ENCODE results near the gene RP9.

GRCh38 chr7:33130184-33130583, 21.0 kb upstream of the RP9 start:
- TF ChIP-seq EZH2 (IDR thresholded peaks at IDR 0.05; ENCODE audit: borderline replicate concordance, low read depth, low read length, severe bottlenecking) = no peak
- TF ChIP-seq, protein P1, sequence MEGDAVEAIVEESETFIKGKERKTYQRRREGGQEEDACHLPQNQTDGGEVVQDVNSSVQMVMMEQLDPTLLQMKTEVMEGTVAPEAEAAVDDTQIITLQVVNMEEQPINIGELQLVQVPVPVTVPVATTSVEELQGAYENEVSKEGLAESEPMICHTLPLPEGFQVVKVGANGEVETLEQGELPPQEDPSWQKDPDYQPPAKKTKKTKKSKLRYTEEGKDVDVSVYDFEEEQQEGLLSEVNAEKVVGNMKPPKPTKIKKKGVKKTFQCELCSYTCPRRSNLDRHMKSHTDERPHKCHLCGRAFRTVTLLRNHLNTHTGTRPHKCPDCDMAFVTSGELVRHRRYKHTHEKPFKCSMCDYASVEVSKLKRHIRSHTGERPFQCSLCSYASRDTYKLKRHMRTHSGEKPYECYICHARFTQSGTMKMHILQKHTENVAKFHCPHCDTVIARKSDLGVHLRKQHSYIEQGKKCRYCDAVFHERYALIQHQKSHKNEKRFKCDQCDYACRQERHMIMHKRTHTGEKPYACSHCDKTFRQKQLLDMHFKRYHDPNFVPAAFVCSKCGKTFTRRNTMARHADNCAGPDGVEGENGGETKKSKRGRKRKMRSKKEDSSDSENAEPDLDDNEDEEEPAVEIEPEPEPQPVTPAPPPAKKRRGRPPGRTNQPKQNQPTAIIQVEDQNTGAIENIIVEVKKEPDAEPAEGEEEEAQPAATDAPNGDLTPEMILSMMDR (IDR thresholded peaks at IDR 0.05; ENCODE audit: borderline replicate concordance, extremely low read depth, low read length, poor library complexity, severe bottlenecking) = no peak
